GM21737 (cell line): ENCODE data around the gene OXTR.

Experiments used
- ATAC-seq: cut with Tn5 transposase; IDR thresholded peaks from one replicate; pipeline ENCODE4 v1.9.1; 2021; ENCODE audit warnings: mild to moderate bottlenecking, moderate library complexity; ENCODE audit not compliant: unreplicated experiment

OXTR gene

GRCh38 chr3:8769088-8769822, at the start of gene OXTR:
Gene OXTR, minus strand, starts transcription at chr3:8769613. Its CDS starts 1,426 bp downstream, at chr3:8768187.
- ATAC-seq, result peak; percentile 73

GRCh38 chr3:8817486-8817885, 48.1 kb upstream of the OXTR start:
- no peak for ATAC-seq

- ATAC-seq, result no peak
Observed at GRCh38 chr3:8816106-8816505, 46.7 kb upstream of the OXTR start.

- no peak for ATAC-seq
Observed at GRCh38 chr3:8813411-8813810, 44.0 kb upstream of the OXTR start.

GRCh38 chr3:8810561-8810960, 41.1 kb upstream of the OXTR start:
- ATAC-seq, result no peak

GRCh38 chr3:8805774-8806173, 36.4 kb upstream of the OXTR start:
- ATAC-seq, result no peak

GRCh38 chr3:8802256-8802655, 32.8 kb upstream of the OXTR start:
- ATAC-seq, result no peak

GRCh38 chr3:8800016-8800415, 30.6 kb upstream of the OXTR start:
- ATAC-seq, result no peak

- no peak for ATAC-seq
Observed at GRCh38 chr3:8794247-8794646, 24.8 kb upstream of the OXTR start.

- ATAC-seq, result no peak
Observed at GRCh38 chr3:8793242-8793641, 23.8 kb upstream of the OXTR start.

GRCh38 chr3:8790529-8790928, 21.1 kb upstream of the OXTR start:
- ATAC-seq, result no peak

GRCh38 chr3:8784676-8785435, 15.4 kb upstream of the OXTR start:
- no peak for ATAC-seq

GRCh38 chr3:8780279-8780678, 10.9 kb upstream of the OXTR start:
- ATAC-seq, result no peak

- ATAC-seq, result no peak
Observed at GRCh38 chr3:8778475-8778874, 9.1 kb upstream of the OXTR start.

GRCh38 chr3:8777978-8778267, 8.5 kb upstream of the OXTR start:
- no peak for ATAC-seq

GRCh38 chr3:8777201-8777977, 8.0 kb upstream of the OXTR start:
- no peak for ATAC-seq

- no peak for ATAC-seq
Observed at GRCh38 chr3:8776406-8776805, 7.0 kb upstream of the OXTR start.

- no peak for ATAC-seq
Observed at GRCh38 chr3:8775602-8776001, 6.2 kb upstream of the OXTR start.

- ATAC-seq, result no peak
Observed at GRCh38 chr3:8775181-8775580, 5.8 kb upstream of the OXTR start.

- no peak for ATAC-seq
Observed at GRCh38 chr3:8773941-8774542, 4.6 kb upstream of the OXTR start.

- ATAC-seq, result peak; percentile 41
Observed at GRCh38 chr3:8768364-8769087, 887 bp downstream of the OXTR start.
